GM21825 (cell line): ENCODE measurements around the gene CBFA2T2.
"Not testable (repeated sequence)": the region's sequence is repeated elsewhere in the genome, so short reads cannot be mapped to it uniquely, and the experiment has no call there.

Experiments used
- ATAC-seq: cut with Tn5 transposase; IDR thresholded peaks from one replicate; pipeline ENCODE4 v1.9.1; 2021; ENCODE audit warnings: mild to moderate bottlenecking, moderate library complexity; ENCODE audit not compliant: unreplicated experiment

CBFA2T2 gene

GRCh38 chr20:33569802-33570391 is 80.0 kb downstream of the CBFA2T2 start:
- no peak for ATAC-seq

GRCh38 chr20:33570743-33571142 is 80.8 kb downstream of the CBFA2T2 start:
- ATAC-seq, result no peak

- not testable (repeated sequence) for ATAC-seq
These were observed 83.4 kb downstream of the CBFA2T2 start for GRCh38 chr20:33573268-33573667.

- no peak for ATAC-seq
These were observed 85.4 kb downstream of the CBFA2T2 start for GRCh38 chr20:33575282-33575681.

- no peak for ATAC-seq
These were observed 86.7 kb downstream of the CBFA2T2 start for GRCh38 chr20:33576432-33577125.

GRCh38 chr20:33578510-33578909 is 88.6 kb downstream of the CBFA2T2 start:
- ATAC-seq, result no peak

- no peak for ATAC-seq
These were observed 93.2 kb downstream of the CBFA2T2 start for GRCh38 chr20:33583143-33583542.

- ATAC-seq, result no peak
These were observed 95.1 kb downstream of the CBFA2T2 start for GRCh38 chr20:33584976-33585375.

GRCh38 chr20:33585413-33585812 is 95.5 kb downstream of the CBFA2T2 start:
- ATAC-seq, result no peak

- no peak for ATAC-seq
These were observed 99.2 kb downstream of the CBFA2T2 start for GRCh38 chr20:33589059-33589458.

GRCh38 chr20:33591901-33592300 is 102.0 kb downstream of the CBFA2T2 start:
- ATAC-seq, result not testable (repeated sequence)

GRCh38 chr20:33594743-33595142 is 104.8 kb downstream of the CBFA2T2 start:
- no peak for ATAC-seq

- ATAC-seq, result no peak
These were observed 110.5 kb downstream of the CBFA2T2 start for GRCh38 chr20:33600414-33600813.

GRCh38 chr20:33600981-33601380 is 111.1 kb downstream of the CBFA2T2 start:
- ATAC-seq, result no peak

- no peak for ATAC-seq
These were observed 112.0 kb downstream of the CBFA2T2 start for GRCh38 chr20:33601861-33602260.

GRCh38 chr20:33602826-33603590 is 113.1 kb downstream of the CBFA2T2 start:
- no peak for ATAC-seq

- no peak for ATAC-seq
These were observed 114.4 kb downstream of the CBFA2T2 start for GRCh38 chr20:33604084-33604990.

- no peak for ATAC-seq
These were observed 115.1 kb downstream of the CBFA2T2 start for GRCh38 chr20:33604991-33605370.

GRCh38 chr20:33606118-33606771 is 116.3 kb downstream of the CBFA2T2 start:
- peak; percentile 61 for ATAC-seq

GRCh38 chr20:33609504-33609903 is 119.6 kb downstream of the CBFA2T2 start:
- no peak for ATAC-seq
